Keratinocyte (primary cell): ENCODE results near the gene TMEM238. TPM values are rescaled to one million over a fixed set of nuclear protein-coding genes. Genes with fewer than 3 reads are reported as not detected.

Experiments used
- DNase-seq: peaks from one replicate; pipeline ENCODE4 v3.0.0-alpha.2; 2011; ENCODE audit warnings: low read depth, missing footprints, low spot score
- FAIRE-seq: peaks from 2 replicates; lab custom pipeline; 2011; peaks lifted over from hg19 to GRCh38; lab: Jason Lieb, UNC
- H2AFZ ChIP-seq: 2 replicates; pipeline ENCODE4 v1.6.0; 2012; ENCODE audit warnings: low read length, control low read depth, inconsistent platforms; ENCODE audit not compliant: control insufficient read depth
- H3K27ac ChIP-seq: 2 replicates; pipeline ENCODE4 v1.5.1; 2011; ENCODE audit warnings: low read length; ENCODE audit not compliant: control insufficient read depth, insufficient read depth
- H3K27me3 ChIP-seq: 3 replicates; pipeline ENCODE4 v1.6.0; 2011; ENCODE audit warnings: low read length; ENCODE audit not compliant: control insufficient read depth, insufficient read depth; ENCODE audit errors: extremely low read depth
- H3K36me3 ChIP-seq, 2 experiments: 2 replicates in 1 of 2; 3 replicates in 1 of 2; pipeline ENCODE4 v1.5.1; 2011; ENCODE audit warnings: low read length in 2 of 2, mild to moderate bottlenecking in 1 of 2; ENCODE audit not compliant: control insufficient read depth in 2 of 2, insufficient read depth in 2 of 2; ENCODE audit errors: extremely low read depth in 1 of 2
- H3K4me1 ChIP-seq: 3 replicates; pipeline ENCODE4 v1.5.1; 2011; ENCODE audit warnings: low read length; ENCODE audit not compliant: control insufficient read depth, insufficient read depth; ENCODE audit errors: extremely low read depth
- H3K4me2 ChIP-seq: 3 replicates; pipeline ENCODE4 v1.6.0; 2011; ENCODE audit warnings: low read depth, low read length; ENCODE audit not compliant: control insufficient read depth, insufficient read depth; ENCODE audit errors: extremely low read depth
- H3K4me3 ChIP-seq, 3 experiments: fragments of 200-600 bp in 1 of 3; sonication (generic) in 1 of 3; 2 replicates in 2 of 3; 3 replicates in 1 of 3; pipeline ENCODE4 v1.5.1; 2011 to 2016; ENCODE audit warnings: low read length in 3 of 3, mild to moderate bottlenecking in 3 of 3, control low read depth in 2 of 3, inconsistent platforms in 1 of 3, low read depth in 1 of 3, mixed read lengths in 1 of 3, mixed run types in 1 of 3, moderate library complexity in 1 of 3; ENCODE audit not compliant: control insufficient read depth in 2 of 3, insufficient read depth in 2 of 3; ENCODE audit errors: extremely low read depth in 1 of 3
- H3K79me2 ChIP-seq: 2 replicates; pipeline ENCODE4 v1.6.0; 2012; ENCODE audit warnings: low read length; ENCODE audit not compliant: control insufficient read depth, insufficient read depth
- H3K9ac ChIP-seq: 3 replicates; pipeline ENCODE4 v1.6.0; 2011; ENCODE audit warnings: low read length; ENCODE audit not compliant: control insufficient read depth, insufficient read depth; ENCODE audit errors: extremely low read depth
- H3K9me1 ChIP-seq: 3 replicates; pipeline ENCODE4 v1.6.0; 2011; ENCODE audit warnings: low read length; ENCODE audit not compliant: control insufficient read depth, insufficient read depth; ENCODE audit errors: extremely low read depth
- H3K9me3 ChIP-seq: 2 replicates; pipeline ENCODE4 v1.5.1; 2012; ENCODE audit warnings: low read depth, low read length; ENCODE audit not compliant: control insufficient read depth
- H4K20me1 ChIP-seq: 3 replicates; pipeline ENCODE4 v1.6.0; 2011; ENCODE audit warnings: low read length; ENCODE audit not compliant: control insufficient read depth, insufficient read depth; ENCODE audit errors: extremely low read depth
- CTCF ChIP-seq, 3 experiments: IDR thresholded peaks in 1 of 3; conservative IDR thresholded peaks in 1 of 3; optimal IDR thresholded peaks in 1 of 3; 2 replicates in 2 of 3; 3 replicates in 1 of 3; pipeline versions ENCODE3 to v1.5.1; 2011; ENCODE audit warnings: low read length in 3 of 3, mild to moderate bottlenecking in 3 of 3, moderate library complexity in 2 of 3, control low read depth in 1 of 3, inconsistent platforms in 1 of 3; ENCODE audit not compliant: insufficient read depth in 2 of 3; ENCODE audit errors: extremely low read depth in 1 of 3
- EZH2 ChIP-seq: IDR thresholded peaks from one replicate; pipeline ENCODE4 v1.6.1; 2012; ENCODE audit warnings: inconsistent platforms, mild to moderate bottlenecking, low read length, moderate library complexity
- dilution Hi-C: fragments of 300-500 bp; cut with MboI; formaldehyde crosslinking; loops from one replicate; pipeline ENCODE4 v1.7.0; 2020; ENCODE audit warnings: low sequenced_read_pairs; ENCODE audit not compliant: extremely low pct_ligation_motif_present
- polyA plus RNA-seq, 5 experiments: library from polyadenylated mRNA; depleted of rRNA in 3 of 5; stranded (reverse) in 3 of 5; stranded (forward) in 1 of 5; unstranded in 1 of 5; fragments of >200 nt; gene quantifications; 1 replicate in 1 of 5; 2 replicates in 3 of 5; 3 replicates in 1 of 5; pipeline versions ENCODE4 v1.2.1 to v1.2.3, GENCODE V29; 2011 to 2012; ENCODE audit warnings: missing spikeins in 2 of 5, low read depth in 1 of 5, low replicate concordance in 1 of 5

TMEM238 gene
- polyA plus RNA-seq, 1 donor (not counting 4 experiments of a cell fraction or from before 2014, with no cell fraction given) = 0.24 TPM

- FAIRE-seq = no peak
- dilution Hi-C loops = no loop called here
Measured at GRCh38 chr19:55366790-55367189, 17.3 kb downstream of the TMEM238 start.

GRCh38 chr19:55365964-55366363 is 18.1 kb downstream of the TMEM238 start:
- Histone ChIP-seq H3K4me3 (no peak overlapping the region), H3K4me1 (peaks cover 14% of the 10 kb centered on the region), H4K20me1 (no peaks in the 10 kb centered on the region), H3K9me1 (no peaks in the 10 kb centered on the region), H3K4me2 (no peak overlapping the region), H2AFZ (no peak overlapping the region), H3K9ac (no peak overlapping the region), H3K79me2 (no peaks in the 10 kb centered on the region), H3K9me3 (no peaks in the 10 kb centered on the region), H3K36me3 (no peaks in the 10 kb centered on the region), H3K27ac (no peak overlapping the region), H3K27me3 (peaks cover 4% of the 10 kb centered on the region)
- DNase-seq (no peak), FAIRE-seq (no peak)
- TF ChIP-seq EZH2 = no peak
- TF ChIP-seq CTCF (optimal IDR thresholded peaks at IDR 0.05 in 1 of 3, IDR thresholded peaks at IDR 0.05 in 1 of 3, conservative IDR thresholded peaks at IDR 0.05 in 1 of 3; ENCODE audit: extremely low read depth in 1 of 3, insufficient read depth in 2 of 3, low read length in 3 of 3) = no peak
- dilution Hi-C loops = no loop called here

More at GRCh38 chr19:55366790-55367189, 17.3 kb downstream of the TMEM238 start:
- Histone ChIP-seq H3K27ac (no peak overlapping the region), H3K9ac (no peak overlapping the region), H3K36me3 (no peaks in the 10 kb centered on the region), H3K4me2 (no peak overlapping the region), H3K9me1 (no peaks in the 10 kb centered on the region), H3K27me3 (peaks cover 7% of the 10 kb centered on the region), H3K4me1 (peaks cover 15% of the 10 kb centered on the region), H3K79me2 (no peaks in the 10 kb centered on the region), H3K9me3 (no peaks in the 10 kb centered on the region), H3K4me3 (no peak overlapping the region), H4K20me1 (no peaks in the 10 kb centered on the region), H2AFZ (no peak overlapping the region)
- no peak for TF ChIP-seq CTCF (optimal IDR thresholded peaks at IDR 0.05 in 1 of 3, IDR thresholded peaks at IDR 0.05 in 1 of 3, conservative IDR thresholded peaks at IDR 0.05 in 1 of 3; ENCODE audit: extremely low read depth in 1 of 3, insufficient read depth in 2 of 3, low read length in 3 of 3)
- no peak for TF ChIP-seq EZH2
- DNase-seq = no peak
